Lower lobe of right lung (tissue), 2 donors: Measurements from ENCODE around the gene MCUR1. TPM values are rescaled to one million over a fixed set of nuclear protein-coding genes. Genes with fewer than 3 reads are reported as not detected.
"Not testable (repeated sequence)": the region's sequence is repeated elsewhere in the genome, so short reads cannot be mapped to it uniquely, and the experiment has no call there.

ENCODE experiments used
- ATAC-seq, 2 donors: fragments of 200-7000 bp; cut with Tn5 transposase; one replicate each; pipeline ENCODE4 v1.9.1; 2020 to 2022; ENCODE audit warnings: mild to moderate bottlenecking in 2 of 2, moderate library complexity in 2 of 2
- DNase-seq: peaks from one replicate; pipeline ENCODE4 v3.0.0-alpha.2; 2020
- H3K27ac ChIP-seq: fragments of 200-600 bp; one replicate; pipeline ENCODE4 v1.8.0; 2022
- H3K27me3 ChIP-seq: fragments of 200-600 bp; one replicate; pipeline ENCODE4 v1.8.0; 2022; ENCODE audit warnings: low read depth
- H3K36me3 ChIP-seq: fragments of 200-600 bp; one replicate; pipeline ENCODE4 v1.8.0; 2022; ENCODE audit warnings: mild to moderate bottlenecking
- H3K4me1 ChIP-seq: fragments of 200-600 bp; one replicate; pipeline ENCODE4 v1.8.0; 2022
- H3K4me3 ChIP-seq: fragments of 200-600 bp; one replicate; pipeline ENCODE4 v1.8.0; 2022; ENCODE audit warnings: mild to moderate bottlenecking
- H3K9me3 ChIP-seq: fragments of 200-600 bp; one replicate; pipeline ENCODE4 v1.8.0; 2022
- intact Hi-C: fragments of 100-400 bp; cut with DNase I; formaldehyde crosslinking; loops from one replicate; pipeline ENCODE4 v1.11.0; 2022
- total RNA-seq: library from RNA; stranded (reverse); fragmentation: NEBNext Ultra II Directional; extraction: Animal tissue kit (Norgen Biotek cat#: 25700); gene quantifications from one replicate; pipeline ENCODE4 v1.2.1, GENCODE V29; 2021
- TF ChIP-seq, protein P1 (sequence below): fragments of 200-600 bp; IDR thresholded peaks from one replicate; pipeline ENCODE4 v1.8.0; 2022; ENCODE audit warnings: antibody characterized with exemption, mild to moderate bottlenecking
- donor health status: DM: no; HTN: yes; CAD: no; lungs with severe emphysema.

MCUR1 gene
- total RNA-seq, 1 donor from 2014 or later: 26.1 TPM

- TF ChIP-seq, protein P1, sequence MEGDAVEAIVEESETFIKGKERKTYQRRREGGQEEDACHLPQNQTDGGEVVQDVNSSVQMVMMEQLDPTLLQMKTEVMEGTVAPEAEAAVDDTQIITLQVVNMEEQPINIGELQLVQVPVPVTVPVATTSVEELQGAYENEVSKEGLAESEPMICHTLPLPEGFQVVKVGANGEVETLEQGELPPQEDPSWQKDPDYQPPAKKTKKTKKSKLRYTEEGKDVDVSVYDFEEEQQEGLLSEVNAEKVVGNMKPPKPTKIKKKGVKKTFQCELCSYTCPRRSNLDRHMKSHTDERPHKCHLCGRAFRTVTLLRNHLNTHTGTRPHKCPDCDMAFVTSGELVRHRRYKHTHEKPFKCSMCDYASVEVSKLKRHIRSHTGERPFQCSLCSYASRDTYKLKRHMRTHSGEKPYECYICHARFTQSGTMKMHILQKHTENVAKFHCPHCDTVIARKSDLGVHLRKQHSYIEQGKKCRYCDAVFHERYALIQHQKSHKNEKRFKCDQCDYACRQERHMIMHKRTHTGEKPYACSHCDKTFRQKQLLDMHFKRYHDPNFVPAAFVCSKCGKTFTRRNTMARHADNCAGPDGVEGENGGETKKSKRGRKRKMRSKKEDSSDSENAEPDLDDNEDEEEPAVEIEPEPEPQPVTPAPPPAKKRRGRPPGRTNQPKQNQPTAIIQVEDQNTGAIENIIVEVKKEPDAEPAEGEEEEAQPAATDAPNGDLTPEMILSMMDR: no peak
- ATAC-seq (no peak), DNase-seq (no peak)
- peaks cover 6% of the 10 kb centered on the region for H3K27me3 ChIP-seq
- no peak overlapping the region for H3K27ac ChIP-seq
- no peaks in the 10 kb centered on the region for H3K9me3 ChIP-seq
- no peaks in the 10 kb centered on the region for H3K36me3 ChIP-seq
- no peak overlapping the region for H3K4me3 ChIP-seq
- intact Hi-C loops: no loop called here
- no peaks in the 10 kb centered on the region for H3K4me1 ChIP-seq
These were observed 39.5 kb upstream of the MCUR1 start for GRCh38 chr6:13853871-13854270.

- no peak overlapping the region for H3K4me3 ChIP-seq
- no peaks in the 10 kb centered on the region for H3K9me3 ChIP-seq
- DNase-seq: no peak
- no peak for ATAC-seq
- intact Hi-C loops: no loop called here
- H3K27me3 ChIP-seq: peaks cover 3% of the 10 kb centered on the region
- H3K36me3 ChIP-seq: no peaks in the 10 kb centered on the region
- TF ChIP-seq, protein P1: no peak
- H3K4me1 ChIP-seq: no peaks in the 10 kb centered on the region
- H3K27ac ChIP-seq: no peak overlapping the region
These were observed 37.4 kb upstream of the MCUR1 start for GRCh38 chr6:13851803-13852202.

DNA sequence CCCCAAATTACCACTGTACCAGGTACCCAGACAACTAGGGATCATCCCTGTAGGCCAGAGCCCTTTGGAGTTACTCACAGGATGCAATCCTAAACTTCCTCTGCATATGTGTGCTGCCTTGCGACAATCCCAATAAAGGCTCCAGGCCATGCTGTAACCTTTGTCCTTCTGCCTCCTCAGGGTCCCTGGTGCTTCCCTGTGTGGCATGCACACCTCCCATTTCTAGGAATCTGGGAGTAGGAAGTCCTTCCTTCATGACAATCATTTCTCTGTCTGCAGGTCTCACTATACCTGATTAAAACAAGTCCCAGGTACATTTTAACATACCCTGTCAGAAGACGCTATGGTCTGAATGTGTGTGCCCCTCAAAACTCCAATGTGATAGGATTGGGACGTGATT, 37.0 kb upstream of the MCUR1 start:
- no peak for ATAC-seq
- Histone ChIP-seq H3K36me3 (no peaks in the 10 kb centered on the region), H3K27me3 (peaks cover 5% of the 10 kb centered on the region), H3K27ac (no peak overlapping the region), H3K4me1 (no peaks in the 10 kb centered on the region), H3K4me3 (no peak overlapping the region), H3K9me3 (no peaks in the 10 kb centered on the region)
- DNase-seq: no peak
- intact Hi-C loops: no loop called here
- TF ChIP-seq, protein P1: no peak

- H3K27ac ChIP-seq, ATAC-seq, intact Hi-C loops, H3K9me3 ChIP-seq, H3K36me3 ChIP-seq, H3K27me3 ChIP-seq, H3K4me3 ChIP-seq, DNase-seq, H3K4me1 ChIP-seq: not testable (repeated sequence)
These were observed 36.3 kb upstream of the MCUR1 start for GRCh38 chr6:13850690-13851089.

DNA sequence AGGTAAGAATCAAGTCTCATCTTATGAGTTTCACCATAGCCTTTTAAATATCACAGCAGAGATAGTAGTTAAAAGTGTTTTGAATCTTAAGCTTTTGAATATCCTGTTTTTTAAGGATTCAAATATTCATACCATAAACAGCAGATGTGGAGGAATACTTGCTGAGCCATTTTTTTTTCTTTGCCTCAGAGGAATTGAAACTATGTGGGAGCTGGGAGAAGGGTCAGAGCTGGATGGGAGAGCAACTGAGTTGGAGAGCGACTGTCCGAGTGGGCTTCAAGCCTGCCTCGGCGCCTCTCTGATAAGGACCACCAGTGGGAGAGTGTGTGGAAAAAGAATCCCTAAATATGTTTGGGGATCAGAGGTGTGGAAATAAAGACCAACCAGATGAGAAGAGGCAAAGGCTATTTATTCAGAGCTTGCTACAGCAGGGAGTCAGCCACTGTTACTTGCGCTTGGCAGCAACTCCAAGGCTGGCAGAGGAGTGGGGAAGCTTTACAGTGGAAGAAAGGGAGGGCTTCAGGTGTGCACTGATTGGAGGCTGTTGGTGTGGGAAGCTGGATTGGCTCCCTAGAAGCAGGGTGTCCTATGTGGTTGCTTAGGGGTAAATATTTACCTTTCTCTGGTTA, 34.3 kb upstream of the MCUR1 start:
- Histone ChIP-seq H3K36me3 (no peaks in the 10 kb centered on the region), H3K9me3 (no peaks in the 10 kb centered on the region), H3K27ac (peak overlapping the region; percentile 8), H3K4me3 (no peak overlapping the region), H3K27me3 (peaks cover 5% of the 10 kb centered on the region), H3K4me1 (no peaks in the 10 kb centered on the region)
- no peak for DNase-seq
- TF ChIP-seq, protein P1: no peak
- no peak for ATAC-seq
- intact Hi-C loops: no loop called here

GRCh38 chr6:13847326-13848050, 33.1 kb upstream of the MCUR1 start:
- DNase-seq (no peak), ATAC-seq (no peak)
- Histone ChIP-seq H3K9me3 (no peaks in the 10 kb centered on the region), H3K27ac (no peak overlapping the region), H3K4me3 (no peak overlapping the region), H3K27me3 (peaks cover 5% of the 10 kb centered on the region), H3K36me3 (no peaks in the 10 kb centered on the region), H3K4me1 (no peaks in the 10 kb centered on the region)
- TF ChIP-seq, protein P1: no peak
- intact Hi-C loops: no loop called here
